HCT116 (cell line): ENCODE measurements around the gene SLC44A4.

Experiments
- EZH2 ChIP-seq: fragments of 200-600 bp; sonication (generic); IDR thresholded peaks from 2 replicates; pipeline ENCODE4 v1.6.1; 2017; ENCODE audit warnings: antibody characterized with exemption, mixed run types
- POLR2A ChIP-seq: IDR thresholded peaks from 2 replicates; pipeline ENCODE4 v1.7.0; 2011; ENCODE audit warnings: borderline replicate concordance; ENCODE audit not compliant: insufficient read depth, insufficient read length; ENCODE audit errors: extremely low read depth
- POLR2AphosphoS5 ChIP-seq: IDR thresholded peaks from 2 replicates; pipeline ENCODE4 v1.6.1; 2011; ENCODE audit warnings: mild to moderate bottlenecking, low read depth, low read length, moderate library complexity
- SIN3A ChIP-seq: IDR thresholded peaks from 2 replicates; pipeline ENCODE4 v1.6.1; 2012; ENCODE audit warnings: low read depth
- YY1 ChIP-seq: IDR thresholded peaks from 2 replicates; pipeline ENCODE4 v1.6.1; 2011; ENCODE audit warnings: low read length, low read depth, moderate library complexity, mild to moderate bottlenecking; ENCODE audit not compliant: insufficient replicate concordance; ENCODE audit errors: extremely low read depth
- TF ChIP-seq, protein P1 (sequence below), 3 experiments: fragments of 200-600 bp in 1 of 3; sonication (generic) in 1 of 3; IDR thresholded peaks in 2 of 3; conservative IDR thresholded peaks in 1 of 3; 2 replicates each; pipeline ENCODE4 v1.5.1; 2012 to 2017; ENCODE audit warnings: low read depth in 2 of 3, low read length in 2 of 3, antibody characterized with exemption in 1 of 3, borderline replicate concordance in 1 of 3, control low read depth in 1 of 3, mild to moderate bottlenecking in 1 of 3, mixed read lengths in 1 of 3, mixed run types in 1 of 3, moderate library complexity in 1 of 3; ENCODE audit not compliant: insufficient read depth in 1 of 3
- TF ChIP-seq, protein P2 (sequence below): IDR thresholded peaks from 2 replicates; pipeline ENCODE4 v1.6.1; 2012

DNA sequence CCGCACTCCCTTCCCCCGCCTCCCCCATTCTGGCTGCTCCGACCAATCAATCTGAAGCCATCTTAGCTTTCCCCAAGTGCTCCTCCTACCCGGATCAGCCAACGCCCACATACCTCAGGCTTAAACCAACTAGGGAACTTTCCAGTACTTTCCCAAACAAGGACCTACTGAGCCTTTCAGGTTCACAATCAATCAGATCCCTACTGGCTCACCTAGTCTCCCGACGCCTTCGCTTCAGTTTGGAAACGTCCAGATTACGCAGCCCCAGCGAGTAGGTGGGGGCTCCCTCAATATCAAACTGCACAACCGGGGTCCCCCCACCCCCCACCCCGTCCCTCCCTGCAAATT lies 64.1 kb downstream of the SLC44A4 start:
- TF ChIP-seq YY1 (peak; percentile 45), SIN3A (no peak), POLR2A (no peak), POLR2AphosphoS5 (peak; percentile 50; the same call in 1 of the 2 replicates), EZH2 (no peak)
- TF ChIP-seq, protein P1, sequence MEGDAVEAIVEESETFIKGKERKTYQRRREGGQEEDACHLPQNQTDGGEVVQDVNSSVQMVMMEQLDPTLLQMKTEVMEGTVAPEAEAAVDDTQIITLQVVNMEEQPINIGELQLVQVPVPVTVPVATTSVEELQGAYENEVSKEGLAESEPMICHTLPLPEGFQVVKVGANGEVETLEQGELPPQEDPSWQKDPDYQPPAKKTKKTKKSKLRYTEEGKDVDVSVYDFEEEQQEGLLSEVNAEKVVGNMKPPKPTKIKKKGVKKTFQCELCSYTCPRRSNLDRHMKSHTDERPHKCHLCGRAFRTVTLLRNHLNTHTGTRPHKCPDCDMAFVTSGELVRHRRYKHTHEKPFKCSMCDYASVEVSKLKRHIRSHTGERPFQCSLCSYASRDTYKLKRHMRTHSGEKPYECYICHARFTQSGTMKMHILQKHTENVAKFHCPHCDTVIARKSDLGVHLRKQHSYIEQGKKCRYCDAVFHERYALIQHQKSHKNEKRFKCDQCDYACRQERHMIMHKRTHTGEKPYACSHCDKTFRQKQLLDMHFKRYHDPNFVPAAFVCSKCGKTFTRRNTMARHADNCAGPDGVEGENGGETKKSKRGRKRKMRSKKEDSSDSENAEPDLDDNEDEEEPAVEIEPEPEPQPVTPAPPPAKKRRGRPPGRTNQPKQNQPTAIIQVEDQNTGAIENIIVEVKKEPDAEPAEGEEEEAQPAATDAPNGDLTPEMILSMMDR (IDR thresholded peaks at IDR 0.05 in 2 of 3, conservative IDR thresholded peaks at IDR 0.05 in 1 of 3; ENCODE audit: borderline replicate concordance in 1 of 3, insufficient read depth in 1 of 3, low read depth in 2 of 3, low read length in 2 of 3) = no peak
- TF ChIP-seq, protein P2, sequence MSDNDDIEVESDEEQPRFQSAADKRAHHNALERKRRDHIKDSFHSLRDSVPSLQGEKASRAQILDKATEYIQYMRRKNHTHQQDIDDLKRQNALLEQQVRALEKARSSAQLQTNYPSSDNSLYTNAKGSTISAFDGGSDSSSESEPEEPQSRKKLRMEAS = no peak
